ENCODE measurements around the gene HNRNPR. TPM values are rescaled to one million over a fixed set of nuclear protein-coding genes. Genes with fewer than 3 reads are reported as not detected.

HNRNPR gene
- total RNA-seq, 1 experiment from 2014 or later: 152 TPM

- Mint-ChIP-seq H3K36me3 (ENCODE audit: insufficient read depth, unreplicated experiment) (peaks cover 38% of the 10 kb centered on the region), H3K27me3 (ENCODE audit: insufficient read depth, unreplicated experiment) (no peaks in the 10 kb centered on the region), H3K9me3 (ENCODE audit: unreplicated experiment) (no peaks in the 10 kb centered on the region), H3K4me1 (ENCODE audit: insufficient read depth, unreplicated experiment) (peaks cover 50% of the 10 kb centered on the region), H3K4me3 (ENCODE audit: unreplicated experiment) (peak overlapping the region; percentile 77), H3K27ac (ENCODE audit: low read depth, unreplicated experiment) (peak overlapping the region; percentile 60)
- no TSS peak for BruUV-seq (replicated peaks)
- TF ChIP-seq CTCF (IDR thresholded peaks at IDR 0.05; ENCODE audit: unreplicated experiment): no peak
- peak; percentile 29 for DNase-seq (ENCODE audit: unreplicated experiment)
- POLR2A ChIA-PET: interaction anchor here (0.6 to 12.1 kb wide), 15 partner anchors 12 to 1558 kb away, joined by 3 to 335 read pairs (median 4); partner anchors contain the start of gene ZNF436
- intact Hi-C loops (cut with micrococcal nuclease): loop anchor here (5.0 kb wide), 2 partner anchors 135 to 195 kb away; no protein-coding TSS in a partner anchor
- CTCF ChIA-PET: interaction anchor here (0.6 to 4.6 kb wide), 4 partner anchors 12 to 412 kb away, joined by 3 to 21 read pairs (median 5); no protein-coding TSS in a partner anchor
These were observed 2.0 kb downstream of the HNRNPR start for GRCh38 chr1:23341931-23342692.

- Mint-ChIP-seq H3K9me3 (ENCODE audit: unreplicated experiment) (no peaks in the 10 kb centered on the region), H3K36me3 (ENCODE audit: insufficient read depth, unreplicated experiment) (peaks cover 60% of the 10 kb centered on the region), H3K4me3 (ENCODE audit: unreplicated experiment) (peak overlapping the region; percentile 77), H3K27ac (ENCODE audit: low read depth, unreplicated experiment) (peak overlapping the region; percentile 60), H3K4me1 (ENCODE audit: insufficient read depth, unreplicated experiment) (peaks cover 44% of the 10 kb centered on the region), H3K27me3 (ENCODE audit: insufficient read depth, unreplicated experiment) (no peaks in the 10 kb centered on the region)
- TF ChIP-seq CTCF (IDR thresholded peaks at IDR 0.05; ENCODE audit: unreplicated experiment): no peak
- POLR2A ChIA-PET: interaction anchor here (1.0 to 12.1 kb wide), 11 partner anchors 10 to 200 kb away, joined by 3 to 335 read pairs (median 8); partner anchors contain the start of genes ASAP3 and ZNF436
- no TSS peak for BruUV-seq (replicated peaks)
- no peak for DNase-seq (ENCODE audit: unreplicated experiment)
- intact Hi-C loops (cut with micrococcal nuclease): loop anchor here (5.0 kb wide), 2 partner anchors 138 to 198 kb away; no protein-coding TSS in a partner anchor
- CTCF ChIA-PET: interaction anchor here (0.6 to 4.6 kb wide), 3 partner anchors 31 to 142 kb away, joined by 3 to 21 read pairs (median 3); no protein-coding TSS in a partner anchor
These were observed 4.5 kb downstream of the HNRNPR start for GRCh38 chr1:23339632-23340031.

GRCh38 chr1:23337869-23338268 lies 6.2 kb downstream of the HNRNPR start:
- peaks cover 75% of the 10 kb centered on the region for H3K36me3 Mint-ChIP-seq (ENCODE audit: insufficient read depth, unreplicated experiment)
- intact Hi-C loops (cut with micrococcal nuclease): no loop called here
- peaks cover 44% of the 10 kb centered on the region for H3K4me1 Mint-ChIP-seq (ENCODE audit: insufficient read depth, unreplicated experiment)
- no peaks in the 10 kb centered on the region for H3K9me3 Mint-ChIP-seq (ENCODE audit: unreplicated experiment)
- H3K4me3 Mint-ChIP-seq (ENCODE audit: unreplicated experiment): no peak overlapping the region
- H3K27me3 Mint-ChIP-seq (ENCODE audit: insufficient read depth, unreplicated experiment): no peaks in the 10 kb centered on the region
- TF ChIP-seq CTCF (IDR thresholded peaks at IDR 0.05; ENCODE audit: unreplicated experiment): no peak
- no peak overlapping the region for H3K27ac Mint-ChIP-seq (ENCODE audit: low read depth, unreplicated experiment)
- no TSS peak for BruUV-seq (replicated peaks)
- ChIA-PET CTCF (interaction anchor here (0.6 to 1.5 kb wide), 3 partner anchors 13 to 66 kb away, joined by 3 to 8 read pairs (median 3); no protein-coding TSS in a partner anchor), POLR2A (interaction anchor here (3.5 to 12.1 kb wide), 3 partner anchors 14 to 65 kb away, joined by 18 to 335 read pairs (median 113); partner anchors contain the start of gene ZNF436)
- no peak for DNase-seq (ENCODE audit: unreplicated experiment)

DNA sequence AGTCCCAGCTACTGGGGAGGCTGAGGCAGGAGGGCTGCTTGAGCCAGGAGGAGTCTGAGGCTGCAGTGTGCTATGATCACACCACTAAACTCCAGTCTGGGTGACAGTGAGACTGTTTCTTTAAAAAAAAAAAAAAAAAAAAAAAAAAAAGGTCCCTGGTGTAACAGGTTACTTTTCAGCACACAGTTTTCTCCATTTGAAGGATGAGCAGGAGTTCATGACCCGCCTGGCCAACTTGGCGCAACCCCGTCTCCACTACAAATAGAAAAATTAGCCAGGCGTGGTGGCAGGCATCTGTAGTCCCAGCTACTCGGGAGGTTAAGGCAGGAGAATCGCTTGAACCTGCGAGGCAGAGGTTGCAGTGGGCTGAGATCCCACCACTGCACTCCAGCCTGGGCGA lies 12.4 kb downstream of the HNRNPR start:
- POLR2A ChIA-PET: interaction anchor here (1.0 to 4.6 kb wide), 3 partner anchors 9 to 72 kb away, joined by 3 to 31 read pairs (median 4); no protein-coding TSS in a partner anchor
- Mint-ChIP-seq H3K4me1 (ENCODE audit: insufficient read depth, unreplicated experiment) (peaks cover 13% of the 10 kb centered on the region), H3K4me3 (ENCODE audit: unreplicated experiment) (no peak overlapping the region), H3K27ac (ENCODE audit: low read depth, unreplicated experiment) (no peak overlapping the region), H3K27me3 (ENCODE audit: insufficient read depth, unreplicated experiment) (no peaks in the 10 kb centered on the region), H3K9me3 (ENCODE audit: unreplicated experiment) (no peaks in the 10 kb centered on the region), H3K36me3 (ENCODE audit: insufficient read depth, unreplicated experiment) (peaks cover 97% of the 10 kb centered on the region)
- intact Hi-C loops (cut with micrococcal nuclease): no loop called here
- TF ChIP-seq CTCF (IDR thresholded peaks at IDR 0.05; ENCODE audit: unreplicated experiment): no peak
- DNase-seq (ENCODE audit: unreplicated experiment): no peak
- CTCF ChIA-PET: interaction anchor here (0.6 to 0.7 kb wide), 2 partner anchors 45 to 73 kb away, joined by 3 read pairs; no protein-coding TSS in a partner anchor
- BruUV-seq (replicated peaks): no TSS peak

Data from MCF 10A (cell line).